ENCODE measurements around the gene SLC22A16.

DNA sequence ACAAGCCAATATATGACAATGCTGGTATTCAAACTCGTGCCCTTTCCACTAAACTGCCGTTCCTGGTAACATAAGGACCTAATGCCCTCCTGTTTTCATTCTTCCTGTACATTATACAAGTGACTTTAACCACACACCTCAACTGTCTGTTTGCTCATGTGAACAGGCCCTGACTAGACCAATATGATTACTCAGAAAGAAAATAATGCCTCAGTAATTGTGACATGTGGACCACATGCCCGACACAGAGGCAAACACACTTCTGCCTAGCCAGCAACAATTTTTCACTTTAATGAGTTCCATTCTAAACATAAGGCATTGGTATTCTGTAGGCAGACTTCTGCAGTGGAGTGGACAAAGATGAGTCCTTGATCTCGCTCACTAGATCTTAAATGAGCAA, 30.0 kb downstream of the SLC22A16 start:
- TF ChIP-seq, protein P1, sequence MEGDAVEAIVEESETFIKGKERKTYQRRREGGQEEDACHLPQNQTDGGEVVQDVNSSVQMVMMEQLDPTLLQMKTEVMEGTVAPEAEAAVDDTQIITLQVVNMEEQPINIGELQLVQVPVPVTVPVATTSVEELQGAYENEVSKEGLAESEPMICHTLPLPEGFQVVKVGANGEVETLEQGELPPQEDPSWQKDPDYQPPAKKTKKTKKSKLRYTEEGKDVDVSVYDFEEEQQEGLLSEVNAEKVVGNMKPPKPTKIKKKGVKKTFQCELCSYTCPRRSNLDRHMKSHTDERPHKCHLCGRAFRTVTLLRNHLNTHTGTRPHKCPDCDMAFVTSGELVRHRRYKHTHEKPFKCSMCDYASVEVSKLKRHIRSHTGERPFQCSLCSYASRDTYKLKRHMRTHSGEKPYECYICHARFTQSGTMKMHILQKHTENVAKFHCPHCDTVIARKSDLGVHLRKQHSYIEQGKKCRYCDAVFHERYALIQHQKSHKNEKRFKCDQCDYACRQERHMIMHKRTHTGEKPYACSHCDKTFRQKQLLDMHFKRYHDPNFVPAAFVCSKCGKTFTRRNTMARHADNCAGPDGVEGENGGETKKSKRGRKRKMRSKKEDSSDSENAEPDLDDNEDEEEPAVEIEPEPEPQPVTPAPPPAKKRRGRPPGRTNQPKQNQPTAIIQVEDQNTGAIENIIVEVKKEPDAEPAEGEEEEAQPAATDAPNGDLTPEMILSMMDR (IDR thresholded peaks at IDR 0.05; ENCODE audit: extremely low read depth in 1 of 2, insufficient read depth in 1 of 2, low read depth in 1 of 2, low read length in 2 of 2) = no peak
- TF ChIP-seq POLR2A (IDR thresholded peaks at IDR 0.05; ENCODE audit: low read depth, low read length) (no peak), EZH2 (IDR thresholded peaks at IDR 0.05; ENCODE audit: borderline replicate concordance, low read depth, low read length, severe bottlenecking) (no peak), POLR2AphosphoS5 (IDR thresholded peaks at IDR 0.05; ENCODE audit: insufficient read depth, low read depth, low read length) (no peak)
